HG02885 (cell line): ENCODE measurements around the gene AQP2.

Experiments
- ATAC-seq: cut with Tn5 transposase; IDR thresholded peaks from one replicate; pipeline ENCODE4 v1.9.1; 2021; ENCODE audit warnings: mild to moderate bottlenecking; ENCODE audit not compliant: unreplicated experiment, poor library complexity

Gene AQP2

DNA sequence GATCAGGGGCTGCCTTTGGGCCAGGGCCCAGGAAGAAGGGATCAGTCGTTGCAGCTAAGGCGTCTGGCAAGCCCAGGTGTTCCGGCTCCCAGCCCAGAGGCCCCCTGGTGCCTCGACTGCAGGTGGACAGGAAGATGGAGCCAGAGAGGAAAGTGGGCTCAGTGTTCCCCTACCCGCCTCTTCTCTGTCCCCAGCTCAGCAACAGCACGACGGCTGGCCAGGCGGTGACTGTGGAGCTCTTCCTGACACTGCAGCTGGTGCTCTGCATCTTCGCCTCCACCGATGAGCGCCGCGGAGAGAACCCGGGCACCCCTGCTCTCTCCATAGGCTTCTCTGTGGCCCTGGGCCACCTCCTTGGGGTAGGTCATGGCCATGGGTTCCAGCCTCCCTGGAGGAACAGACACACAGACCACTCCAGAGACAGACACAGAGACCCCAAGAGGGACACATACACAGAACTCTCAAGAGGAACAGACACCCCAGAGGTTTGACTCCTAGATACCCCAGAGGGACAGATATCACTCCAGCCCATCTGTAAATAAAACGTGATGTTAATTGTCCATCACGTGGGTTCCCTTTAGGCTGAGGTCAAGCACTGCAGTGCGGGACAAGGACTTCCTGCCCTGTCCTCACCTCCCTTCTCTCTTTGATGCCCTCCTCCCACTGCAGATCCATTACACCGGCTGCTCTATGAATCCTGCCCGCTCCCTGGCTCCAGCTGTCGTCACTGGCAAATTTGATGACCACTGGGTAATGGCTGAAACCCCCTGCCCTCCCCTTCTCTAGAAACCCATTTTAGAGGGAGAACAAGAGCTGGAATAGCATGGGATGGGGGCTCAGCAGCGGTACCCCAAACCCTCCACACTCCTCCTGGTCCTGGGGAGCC lies 3.7 kb downstream of the AQP2 start:
- ATAC-seq = no peak

DNA sequence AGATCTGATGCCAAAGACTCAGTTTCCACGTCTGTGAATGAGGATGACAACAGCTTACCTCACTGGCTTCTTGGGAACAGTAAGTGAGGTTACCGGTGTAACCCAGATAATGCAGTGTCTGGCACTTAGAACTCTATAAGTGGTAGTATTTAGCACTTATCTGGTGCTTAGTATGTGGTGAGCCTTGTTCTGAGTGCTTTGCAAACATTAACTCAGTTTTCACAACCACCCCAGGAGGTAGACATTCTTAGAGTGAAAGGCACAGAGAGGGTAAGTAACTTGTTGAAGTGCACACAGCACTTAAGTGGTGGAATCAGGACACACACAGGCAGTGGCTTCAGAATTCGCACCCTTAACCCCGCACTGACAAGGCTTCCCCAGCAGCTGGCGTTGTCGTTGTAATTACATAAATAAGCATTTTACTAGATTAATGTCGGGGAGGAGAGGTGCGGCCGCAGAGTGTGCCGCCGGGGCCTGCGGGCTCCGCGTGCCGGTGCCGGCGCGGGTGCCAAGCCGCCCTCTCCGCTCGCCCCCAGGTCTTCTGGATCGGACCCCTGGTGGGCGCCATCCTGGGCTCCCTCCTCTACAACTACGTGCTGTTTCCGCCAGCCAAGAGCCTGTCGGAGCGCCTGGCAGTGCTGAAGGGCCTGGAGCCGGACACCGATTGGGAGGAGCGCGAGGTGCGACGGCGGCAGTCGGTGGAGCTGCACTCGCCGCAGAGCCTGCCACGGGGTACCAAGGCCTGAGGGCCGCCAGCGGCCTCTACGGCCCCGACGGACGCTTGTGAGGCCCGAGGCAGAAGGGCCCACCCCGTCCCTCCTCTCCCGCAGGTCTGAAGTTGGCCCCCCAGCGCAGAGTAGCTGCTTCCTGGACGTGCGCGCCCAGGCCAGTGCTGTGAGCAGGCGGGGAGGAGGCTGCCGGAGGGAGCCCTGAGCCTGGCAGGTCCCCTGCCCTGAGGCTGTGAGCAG lies 4.6 kb downstream of the AQP2 start:
- ATAC-seq = no peak

DNA sequence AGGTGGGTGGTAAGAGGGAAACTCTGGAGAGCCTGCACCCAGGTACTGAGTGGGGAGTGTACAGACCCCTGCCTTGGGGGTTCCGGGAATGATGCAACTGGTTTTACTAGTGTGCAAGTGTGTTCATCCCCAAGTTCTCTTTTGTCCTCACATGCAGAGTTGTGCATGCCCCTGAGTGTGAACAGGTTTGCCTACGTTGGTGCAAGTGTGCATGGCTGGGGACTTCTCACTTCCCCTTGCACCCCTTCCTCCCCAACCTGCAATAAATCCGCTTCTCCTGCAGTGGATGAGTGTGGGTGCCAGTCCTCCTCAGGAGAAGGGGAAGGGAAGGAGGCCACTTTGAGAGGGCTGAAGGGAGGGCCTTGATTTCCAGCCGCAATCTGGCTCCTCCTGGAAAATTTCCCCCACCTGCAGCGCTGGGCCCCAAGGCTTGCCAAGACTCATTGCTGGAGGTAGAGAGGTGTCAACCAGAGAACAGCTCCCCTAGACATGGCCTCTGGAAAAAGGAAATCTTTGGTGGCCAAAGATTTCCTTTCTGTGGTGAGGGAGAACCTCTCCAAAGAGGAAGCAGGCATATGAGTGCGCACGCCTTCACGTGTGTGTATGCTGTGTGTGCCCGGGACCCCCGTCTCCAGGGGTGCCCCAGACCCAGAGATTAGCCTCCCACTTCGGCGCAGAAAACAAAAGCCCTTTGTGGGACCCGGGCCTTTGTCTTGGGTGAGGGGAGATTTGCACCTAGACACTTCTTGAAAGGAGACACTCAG lies 5.5 kb downstream of the AQP2 start:
- no peak for ATAC-seq

DNA sequence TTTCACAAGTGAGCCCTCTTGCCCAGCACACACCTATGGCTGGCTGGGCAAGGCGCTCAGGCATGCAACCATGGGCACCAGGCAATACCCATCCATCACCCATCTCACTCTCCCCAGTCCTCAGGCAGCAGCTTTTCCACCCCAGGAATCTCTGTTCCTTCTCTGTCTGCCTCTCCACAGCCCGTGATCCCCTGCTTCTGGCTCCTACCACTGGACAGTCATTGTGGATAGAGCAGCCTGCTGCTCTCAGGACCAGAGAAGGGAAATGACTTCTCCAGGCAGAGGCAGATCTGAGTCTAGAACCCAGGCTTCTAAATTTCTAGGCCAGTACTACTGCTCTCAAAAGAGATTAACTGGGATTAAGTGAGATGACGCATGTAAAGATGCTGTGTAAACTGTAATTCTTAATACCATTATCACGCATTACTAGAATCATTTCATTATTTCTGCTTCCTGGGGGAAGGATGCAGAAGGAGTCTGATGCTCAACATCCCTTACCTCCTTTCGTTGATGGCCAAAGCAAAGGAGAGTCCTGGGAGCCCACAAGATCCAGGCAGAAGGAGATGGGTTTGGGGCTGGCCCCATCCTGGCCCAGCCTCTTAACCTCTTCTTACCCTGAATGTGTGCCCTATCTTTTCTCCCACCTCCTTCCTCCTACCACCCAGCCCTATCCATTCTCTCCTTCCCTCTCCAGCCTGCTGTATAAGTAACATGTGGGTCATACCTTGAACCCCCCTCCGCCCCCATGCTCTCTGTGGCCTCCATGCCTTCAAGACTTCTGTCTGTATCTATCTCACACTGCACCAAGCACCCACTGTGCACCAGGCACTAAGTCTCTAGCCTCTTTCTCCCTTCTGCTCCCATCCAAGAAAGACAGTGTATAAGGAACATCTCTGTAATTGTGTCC lies 6.4 kb downstream of the AQP2 start:
- ATAC-seq = no peak

DNA sequence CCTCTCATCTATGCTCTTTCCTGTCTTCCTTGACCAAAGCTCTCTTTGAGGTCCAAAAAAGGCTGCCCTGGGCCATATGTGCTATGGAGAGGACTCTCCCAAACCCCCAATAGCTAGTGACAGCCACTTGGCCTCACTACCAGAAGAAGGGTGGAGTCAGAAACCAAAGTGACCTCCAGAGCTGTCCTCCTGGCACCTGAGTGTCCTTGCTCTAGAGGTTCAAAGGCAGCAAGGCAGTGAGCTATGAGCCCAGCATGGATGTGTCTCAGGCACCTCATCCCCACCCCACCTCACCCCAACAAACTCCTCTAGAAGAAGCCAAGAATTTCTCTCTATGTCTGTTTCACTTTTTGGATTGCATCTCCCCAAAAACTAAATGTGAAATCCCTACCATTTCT lies 7.0 kb downstream of the AQP2 start:
- no peak for ATAC-seq

DNA sequence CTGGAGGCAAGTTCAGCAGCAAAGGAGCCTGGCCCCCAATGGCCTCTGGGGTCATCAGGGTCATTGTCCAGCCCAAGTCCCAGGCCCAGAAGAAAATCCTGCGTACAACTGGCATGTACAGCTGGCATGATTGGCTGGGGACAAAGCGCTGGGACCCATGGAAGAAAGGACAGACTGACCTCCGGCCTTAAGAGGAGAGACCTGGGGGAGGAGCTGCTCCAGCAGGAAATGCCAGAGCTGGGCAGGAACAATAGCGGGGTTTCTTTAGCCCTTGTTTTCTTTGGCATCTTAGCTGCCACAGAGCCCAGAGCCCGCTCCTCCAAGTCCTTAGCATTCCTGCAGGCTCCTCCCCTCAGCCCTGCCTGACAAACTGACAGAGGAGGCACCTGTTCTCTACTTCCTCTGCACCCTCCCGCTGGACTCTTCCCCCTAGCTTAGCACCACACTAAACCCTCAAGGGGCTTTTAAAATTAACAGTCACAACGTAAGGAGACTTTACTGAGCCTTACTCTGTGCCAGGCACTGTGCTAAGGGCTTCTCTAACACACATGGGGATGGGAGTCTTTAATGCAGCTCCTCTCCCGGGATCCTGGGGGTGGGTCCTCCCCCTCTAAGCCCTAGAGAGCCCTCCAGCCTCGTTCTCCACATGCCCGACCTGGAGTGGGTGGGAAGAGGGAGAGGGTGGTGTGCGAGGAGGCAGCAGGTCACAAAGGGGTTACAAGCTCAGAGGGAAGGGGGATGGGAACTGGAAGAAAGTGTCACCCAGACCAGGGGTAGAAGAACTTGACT lies 9.3 kb downstream of the AQP2 start:
- no peak for ATAC-seq

DNA sequence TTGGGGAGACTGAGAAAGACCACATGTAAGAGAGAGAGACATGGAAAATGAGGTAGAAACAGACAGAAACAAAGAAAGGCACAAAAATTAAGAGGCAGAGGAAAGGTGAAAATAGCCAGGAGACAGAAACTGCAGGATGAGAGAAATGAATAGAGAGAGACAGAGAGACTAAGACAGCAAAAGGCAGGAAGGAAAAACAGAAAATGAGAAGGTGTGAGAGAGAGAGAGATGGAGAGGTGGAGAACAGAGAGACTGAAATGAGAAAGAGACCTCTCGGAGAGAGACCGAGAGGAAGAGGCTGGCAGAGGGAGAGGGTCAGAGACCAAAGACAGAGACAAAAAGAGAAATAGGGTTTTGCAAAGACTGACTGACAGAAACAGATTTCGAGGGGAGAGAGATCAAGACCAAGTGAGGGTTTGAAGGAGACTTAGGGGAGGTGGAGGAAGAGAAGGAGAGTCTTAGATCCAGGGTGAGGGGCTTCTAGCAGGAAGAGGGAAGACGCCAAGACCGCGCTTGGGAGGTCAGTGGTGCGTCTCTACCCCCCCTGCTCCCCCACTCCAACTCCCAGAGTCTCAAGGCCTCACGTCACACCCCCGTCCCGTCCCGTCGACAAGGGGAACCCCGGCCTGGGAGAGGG lies 10.1 kb downstream of the AQP2 start:
- no peak for ATAC-seq

DNA sequence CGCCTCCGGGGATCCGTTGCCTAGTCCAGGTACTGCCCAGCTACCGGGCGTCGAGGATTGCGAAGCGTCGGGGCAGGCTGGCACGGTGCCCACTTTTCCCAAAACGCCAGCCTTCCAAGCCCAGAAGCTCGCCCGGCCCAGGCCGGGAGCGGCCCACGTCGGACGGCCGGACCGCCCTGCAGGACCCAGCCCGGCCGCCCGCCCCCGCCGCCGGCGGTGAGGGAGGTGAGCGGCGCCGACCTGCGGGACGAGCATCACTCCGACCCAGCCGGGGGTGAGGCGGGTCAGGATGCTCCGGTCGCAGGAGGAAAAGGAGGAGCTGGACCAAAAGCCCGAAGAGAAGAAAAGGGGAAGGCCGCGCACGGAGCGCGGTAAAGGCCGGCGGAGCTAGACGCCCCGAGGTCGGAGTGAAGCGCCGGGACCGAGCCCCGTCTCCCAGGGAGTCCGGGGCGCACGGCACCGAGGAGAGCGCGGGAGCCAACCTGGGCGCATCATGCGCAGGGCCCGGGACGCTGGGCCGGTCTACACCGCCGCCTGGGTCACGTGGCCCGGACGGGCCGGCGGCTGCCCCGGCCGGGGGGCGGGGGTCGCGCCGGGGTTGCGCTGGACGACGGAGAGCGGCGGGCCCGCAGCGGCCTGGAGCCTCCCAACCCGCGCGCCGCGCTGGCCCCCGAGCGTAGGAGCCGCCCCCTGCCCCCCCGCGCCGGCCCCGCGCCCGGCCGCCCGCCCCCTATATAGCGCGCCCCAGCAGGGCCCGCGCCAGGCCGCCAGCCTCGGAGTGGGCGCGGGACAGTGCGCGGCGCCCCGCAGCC lies 10.8 kb downstream of the AQP2 start, which contains the start of gene AQP5:
Gene AQP5, plus strand, starts transcription at position 762 of the 812 bp plus-strand sequence. CDS start 146 bp downstream, outside the sequence.
- ATAC-seq = no peak

DNA sequence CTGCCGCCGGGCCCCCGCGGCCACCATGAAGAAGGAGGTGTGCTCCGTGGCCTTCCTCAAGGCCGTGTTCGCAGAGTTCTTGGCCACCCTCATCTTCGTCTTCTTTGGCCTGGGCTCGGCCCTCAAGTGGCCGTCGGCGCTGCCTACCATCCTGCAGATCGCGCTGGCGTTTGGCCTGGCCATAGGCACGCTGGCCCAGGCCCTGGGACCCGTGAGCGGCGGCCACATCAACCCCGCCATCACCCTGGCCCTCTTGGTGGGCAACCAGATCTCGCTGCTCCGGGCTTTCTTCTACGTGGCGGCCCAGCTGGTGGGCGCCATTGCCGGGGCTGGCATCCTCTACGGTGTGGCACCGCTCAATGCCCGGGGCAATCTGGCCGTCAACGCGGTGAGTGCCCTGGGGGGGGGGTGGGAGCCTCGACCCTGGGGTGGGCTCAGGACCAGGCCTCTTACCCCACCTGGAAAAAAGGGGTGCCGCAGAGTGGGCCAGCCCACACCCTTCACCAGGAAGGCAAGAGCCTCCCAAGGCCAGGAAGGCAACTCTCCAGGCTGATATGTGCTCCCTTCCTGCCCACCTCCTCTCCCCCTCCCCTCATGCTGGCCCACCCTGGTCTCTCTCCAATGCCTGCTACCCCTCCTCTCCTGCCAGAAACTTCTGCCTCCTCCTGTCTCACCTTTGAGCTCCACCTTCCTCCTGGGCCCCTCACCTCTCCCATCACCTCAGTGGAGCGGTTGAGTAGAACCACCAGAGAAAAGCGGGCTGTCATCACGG lies 11.6 kb downstream of the AQP2 start:
- ATAC-seq = no peak

DNA sequence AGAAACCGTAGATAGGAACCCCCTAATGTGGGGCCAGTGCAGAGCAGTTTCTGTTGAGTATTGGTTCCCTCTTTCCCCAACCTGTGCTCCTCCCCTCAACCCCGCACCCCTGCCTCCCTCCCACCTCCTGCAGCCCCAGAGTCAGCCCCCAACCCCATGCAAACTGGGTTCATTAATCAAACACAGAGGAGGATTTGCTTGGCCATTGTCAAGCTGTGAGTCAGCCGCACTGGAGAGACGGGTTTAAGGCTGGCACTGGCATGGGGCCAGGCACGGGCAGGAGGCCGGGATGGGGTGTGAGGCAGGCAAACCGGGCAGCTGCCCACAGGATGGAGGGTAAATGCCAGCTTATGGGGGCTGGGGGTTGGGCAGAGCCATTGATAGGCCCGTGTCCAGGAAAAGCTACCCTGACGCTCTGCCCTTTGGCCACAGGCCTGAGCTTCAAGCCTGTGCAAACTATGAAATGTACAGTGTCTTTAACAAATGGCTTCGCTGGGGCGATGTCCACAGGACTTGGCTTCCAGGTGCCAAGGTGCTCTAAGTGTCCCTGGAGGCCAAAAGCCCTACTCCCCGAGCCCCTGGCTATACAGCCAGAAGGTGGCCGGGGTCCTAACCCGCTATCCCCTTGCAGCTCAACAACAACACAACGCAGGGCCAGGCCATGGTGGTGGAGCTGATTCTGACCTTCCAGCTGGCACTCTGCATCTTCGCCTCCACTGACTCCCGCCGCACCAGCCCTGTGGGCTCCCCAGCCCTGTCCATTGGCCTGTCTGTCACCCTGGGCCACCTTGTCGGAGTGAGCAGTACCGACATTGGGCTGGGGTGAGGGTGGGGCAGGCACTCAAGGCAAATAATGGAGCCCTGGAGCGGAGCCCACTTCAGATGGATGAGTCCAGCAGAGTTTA lies 12.6 kb downstream of the AQP2 start:
- no peak for ATAC-seq

DNA sequence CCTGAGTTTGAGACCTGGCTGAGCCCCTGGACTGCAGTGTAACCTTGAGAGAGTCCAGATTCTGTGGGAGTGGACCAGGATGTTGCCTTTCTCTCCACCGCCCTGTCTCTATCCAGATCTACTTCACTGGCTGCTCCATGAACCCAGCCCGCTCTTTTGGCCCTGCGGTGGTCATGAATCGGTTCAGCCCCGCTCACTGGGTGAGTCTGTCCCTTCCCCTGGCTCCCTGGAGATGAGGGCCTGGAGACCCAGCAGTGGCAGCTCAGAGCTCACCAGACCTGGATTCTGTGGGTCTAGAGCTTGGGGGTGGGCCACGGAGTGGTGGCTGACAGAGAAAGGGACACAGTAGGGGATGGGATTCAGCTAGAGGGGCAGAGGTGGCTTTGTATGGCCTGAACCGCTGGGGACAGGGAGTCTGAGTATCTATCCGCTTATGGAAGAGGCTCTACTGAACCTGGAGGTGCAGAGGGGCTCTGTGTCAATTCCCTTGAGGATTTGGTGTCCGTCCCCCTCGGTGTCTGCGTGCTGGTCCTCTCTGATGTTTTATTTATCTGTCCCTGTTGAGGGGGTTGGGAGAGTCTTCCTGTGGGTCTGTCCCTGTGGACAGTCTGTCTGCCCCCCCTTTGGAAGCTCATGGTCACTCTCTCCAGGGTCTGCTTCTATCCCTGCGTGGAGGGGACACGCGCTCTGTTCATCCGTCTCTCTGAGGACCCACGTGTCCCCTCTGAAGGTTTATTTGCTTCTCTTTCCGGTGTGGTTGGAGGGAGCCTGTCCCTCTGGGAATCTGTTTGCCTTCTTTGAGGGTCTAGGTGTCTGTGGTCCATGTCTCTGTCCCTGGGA lies 13.7 kb downstream of the AQP2 start:
- ATAC-seq = no peak

DNA sequence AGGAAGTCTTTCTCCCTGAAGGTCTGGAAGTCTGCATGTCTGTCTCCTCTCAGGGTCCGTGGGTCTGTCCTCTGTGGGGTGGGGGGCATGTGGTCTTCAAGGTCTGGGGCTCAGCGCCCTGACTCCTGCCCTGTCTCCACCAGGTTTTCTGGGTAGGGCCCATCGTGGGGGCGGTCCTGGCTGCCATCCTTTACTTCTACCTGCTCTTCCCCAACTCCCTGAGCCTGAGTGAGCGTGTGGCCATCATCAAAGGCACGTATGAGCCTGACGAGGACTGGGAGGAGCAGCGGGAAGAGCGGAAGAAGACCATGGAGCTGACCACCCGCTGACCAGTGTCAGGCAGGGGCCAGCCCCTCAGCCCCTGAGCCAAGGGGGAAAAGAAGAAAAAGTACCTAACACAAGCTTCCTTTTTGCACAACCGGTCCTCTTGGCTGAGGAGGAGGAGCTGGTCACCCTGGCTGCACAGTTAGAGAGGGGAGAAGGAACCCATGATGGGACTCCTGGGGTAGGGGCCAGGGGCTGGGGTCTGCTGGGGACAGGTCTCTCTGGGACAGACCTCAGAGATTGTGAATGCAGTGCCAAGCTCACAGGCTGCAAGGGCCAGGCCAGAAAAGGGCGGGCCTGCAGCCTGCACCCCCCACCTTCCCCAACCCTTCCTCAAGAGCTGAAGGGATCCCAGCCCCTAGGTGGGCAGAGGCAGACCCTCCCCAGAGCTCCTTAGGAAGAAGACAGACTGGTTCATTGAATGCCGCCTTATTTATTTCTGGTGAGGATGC lies 14.5 kb downstream of the AQP2 start:
- ATAC-seq = no peak

DNA sequence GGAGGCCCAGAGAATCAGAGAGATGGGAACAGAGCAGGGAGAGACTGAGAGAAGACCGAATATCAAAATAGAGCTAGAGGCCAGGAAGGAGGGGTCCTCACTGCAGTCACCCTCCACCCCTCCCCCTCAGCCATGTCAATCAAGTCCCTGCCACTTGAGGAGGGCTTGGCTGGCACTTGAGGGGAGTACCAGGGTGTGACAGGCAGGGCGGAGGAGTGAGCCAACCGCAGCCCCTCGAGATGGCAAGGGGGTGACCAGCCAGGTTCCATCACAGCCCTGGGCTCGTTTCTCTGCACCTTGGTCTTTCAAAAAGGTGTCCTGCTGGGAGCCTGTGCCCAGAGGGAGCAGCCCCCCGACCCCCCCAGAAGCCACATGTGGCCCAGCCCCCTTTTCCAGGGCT lies 15.3 kb downstream of the AQP2 start:
- no peak for ATAC-seq

DNA sequence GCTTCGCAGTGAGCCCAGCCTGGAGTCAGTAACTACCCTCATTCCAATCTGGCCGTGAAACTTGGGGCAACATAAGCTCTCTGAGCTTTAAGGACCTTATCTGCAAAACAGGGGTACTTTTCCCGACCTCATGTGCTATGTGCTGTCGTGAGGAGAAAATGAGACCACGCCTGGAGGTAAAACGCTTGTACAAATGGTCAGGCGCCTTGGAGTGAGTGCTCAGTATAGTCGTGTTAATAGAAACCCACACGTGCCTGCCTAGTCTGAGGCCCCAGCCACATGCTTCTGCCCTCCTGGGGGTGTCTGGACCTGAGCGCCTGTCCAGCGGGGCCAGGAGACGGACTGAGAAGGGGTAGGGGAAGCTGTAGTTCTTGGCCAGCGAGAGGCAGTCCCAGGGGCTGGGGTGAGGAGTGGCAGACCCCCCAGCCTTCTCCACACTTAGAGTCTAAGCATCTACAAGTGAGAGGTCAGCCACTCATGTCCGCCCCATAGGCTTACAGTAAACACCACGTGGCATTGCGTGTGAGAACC lies 16.0 kb downstream of the AQP2 start:
- no peak for ATAC-seq
